Lower lobe of right lung (tissue), 2 donors: ENCODE results near the gene PAMR1. TPM values are rescaled to one million over a fixed set of nuclear protein-coding genes. Genes with fewer than 3 reads are reported as not detected.
A peak's percentile ranks its signal among the peaks of the same experiment; 100 is the strongest.

Source experiments
- ATAC-seq, 2 donors: fragments of 200-7000 bp; cut with Tn5 transposase; one replicate each; pipeline ENCODE4 v1.9.1; 2020 to 2022; ENCODE audit warnings: mild to moderate bottlenecking in 2 of 2, moderate library complexity in 2 of 2
- DNase-seq: peaks from one replicate; pipeline ENCODE4 v3.0.0-alpha.2; 2020
- H3K27ac ChIP-seq: fragments of 200-600 bp; one replicate; pipeline ENCODE4 v1.8.0; 2022
- H3K27me3 ChIP-seq: fragments of 200-600 bp; one replicate; pipeline ENCODE4 v1.8.0; 2022; ENCODE audit warnings: low read depth
- H3K36me3 ChIP-seq: fragments of 200-600 bp; one replicate; pipeline ENCODE4 v1.8.0; 2022; ENCODE audit warnings: mild to moderate bottlenecking
- H3K4me1 ChIP-seq: fragments of 200-600 bp; one replicate; pipeline ENCODE4 v1.8.0; 2022
- H3K4me3 ChIP-seq: fragments of 200-600 bp; one replicate; pipeline ENCODE4 v1.8.0; 2022; ENCODE audit warnings: mild to moderate bottlenecking
- H3K9me3 ChIP-seq: fragments of 200-600 bp; one replicate; pipeline ENCODE4 v1.8.0; 2022
- intact Hi-C: fragments of 100-400 bp; cut with DNase I; formaldehyde crosslinking; loops from one replicate; pipeline ENCODE4 v1.11.0; 2022
- total RNA-seq: library from RNA; stranded (reverse); fragmentation: NEBNext Ultra II Directional; extraction: Animal tissue kit (Norgen Biotek cat#: 25700); gene quantifications from one replicate; pipeline ENCODE4 v1.2.1, GENCODE V29; 2021
- TF ChIP-seq, protein P1 (sequence below): fragments of 200-600 bp; IDR thresholded peaks from one replicate; pipeline ENCODE4 v1.8.0; 2022; ENCODE audit warnings: antibody characterized with exemption, mild to moderate bottlenecking
- donor health status: DM: no; HTN: yes; CAD: no; lungs with severe emphysema.

PAMR1 gene
- total RNA-seq, 1 donor from 2014 or later = 5.6 TPM

DNA sequence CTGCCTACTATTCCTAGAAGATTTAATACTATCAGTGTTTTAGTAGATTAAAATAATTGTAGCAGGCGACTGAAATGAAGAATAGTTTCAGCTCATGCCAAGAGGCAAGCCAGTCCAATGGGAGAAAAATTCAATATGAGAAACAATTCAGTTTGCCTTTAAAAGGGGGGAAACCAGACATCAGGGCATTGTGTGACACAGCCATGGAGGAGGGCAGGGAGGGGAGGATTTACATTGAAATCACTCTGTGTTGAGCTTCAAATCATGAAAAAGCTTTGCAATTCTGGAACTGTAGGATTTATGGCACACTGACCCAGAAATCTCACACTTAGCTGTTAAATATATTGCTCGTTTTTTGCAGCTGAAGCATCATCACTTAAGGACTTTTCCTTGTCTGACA, 110.6 kb downstream of the PAMR1 start:
- H3K36me3 ChIP-seq = no peaks in the 10 kb centered on the region
- intact Hi-C loops = no loop called here
- DNase-seq (no peak), ATAC-seq (no peak)
- H3K4me1 ChIP-seq = peaks cover 11% of the 10 kb centered on the region
- TF ChIP-seq, protein P1, sequence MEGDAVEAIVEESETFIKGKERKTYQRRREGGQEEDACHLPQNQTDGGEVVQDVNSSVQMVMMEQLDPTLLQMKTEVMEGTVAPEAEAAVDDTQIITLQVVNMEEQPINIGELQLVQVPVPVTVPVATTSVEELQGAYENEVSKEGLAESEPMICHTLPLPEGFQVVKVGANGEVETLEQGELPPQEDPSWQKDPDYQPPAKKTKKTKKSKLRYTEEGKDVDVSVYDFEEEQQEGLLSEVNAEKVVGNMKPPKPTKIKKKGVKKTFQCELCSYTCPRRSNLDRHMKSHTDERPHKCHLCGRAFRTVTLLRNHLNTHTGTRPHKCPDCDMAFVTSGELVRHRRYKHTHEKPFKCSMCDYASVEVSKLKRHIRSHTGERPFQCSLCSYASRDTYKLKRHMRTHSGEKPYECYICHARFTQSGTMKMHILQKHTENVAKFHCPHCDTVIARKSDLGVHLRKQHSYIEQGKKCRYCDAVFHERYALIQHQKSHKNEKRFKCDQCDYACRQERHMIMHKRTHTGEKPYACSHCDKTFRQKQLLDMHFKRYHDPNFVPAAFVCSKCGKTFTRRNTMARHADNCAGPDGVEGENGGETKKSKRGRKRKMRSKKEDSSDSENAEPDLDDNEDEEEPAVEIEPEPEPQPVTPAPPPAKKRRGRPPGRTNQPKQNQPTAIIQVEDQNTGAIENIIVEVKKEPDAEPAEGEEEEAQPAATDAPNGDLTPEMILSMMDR = no peak
- H3K9me3 ChIP-seq = no peaks in the 10 kb centered on the region
- H3K27me3 ChIP-seq = peaks cover 39% of the 10 kb centered on the region
- no peak overlapping the region for H3K4me3 ChIP-seq
- H3K27ac ChIP-seq = no peak overlapping the region

DNA sequence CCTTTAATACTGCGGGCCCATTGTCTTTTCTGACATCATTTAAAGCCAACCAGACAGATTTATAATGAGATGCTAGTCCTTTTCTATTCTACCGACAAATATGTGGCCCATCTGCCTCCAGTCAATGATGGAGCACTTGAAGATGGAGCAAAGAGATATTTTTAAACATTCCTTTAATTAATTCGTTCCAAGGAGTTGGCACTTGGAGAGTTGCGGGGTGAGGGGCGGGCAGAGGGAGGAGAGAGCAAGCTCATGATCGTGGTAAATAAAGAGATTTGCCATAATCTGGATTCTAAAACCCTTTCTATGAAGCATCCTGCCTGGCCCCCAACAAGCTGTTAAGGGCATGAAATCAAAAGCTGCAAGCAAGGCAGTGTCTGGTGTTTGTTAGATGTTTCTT, 111.1 kb downstream of the PAMR1 start:
- Histone ChIP-seq H3K36me3 (no peaks in the 10 kb centered on the region), H3K27me3 (peaks cover 35% of the 10 kb centered on the region), H3K4me3 (no peak overlapping the region), H3K27ac (no peak overlapping the region), H3K4me1 (peaks cover 6% of the 10 kb centered on the region), H3K9me3 (no peaks in the 10 kb centered on the region)
- DNase-seq = no peak
- TF ChIP-seq, protein P1 = no peak
- intact Hi-C loops = no loop called here
- ATAC-seq = no peak

GRCh38 chr11:35413598-35413997, 111.8 kb downstream of the PAMR1 start:
- H3K9me3 ChIP-seq = no peaks in the 10 kb centered on the region
- H3K27me3 ChIP-seq = peaks cover 27% of the 10 kb centered on the region
- H3K27ac ChIP-seq = no peak overlapping the region
- TF ChIP-seq, protein P1 = no peak
- no peaks in the 10 kb centered on the region for H3K4me1 ChIP-seq
- ATAC-seq = no peak
- intact Hi-C loops = no loop called here
- H3K36me3 ChIP-seq = no peaks in the 10 kb centered on the region
- DNase-seq = no peak
- no peak overlapping the region for H3K4me3 ChIP-seq

DNA sequence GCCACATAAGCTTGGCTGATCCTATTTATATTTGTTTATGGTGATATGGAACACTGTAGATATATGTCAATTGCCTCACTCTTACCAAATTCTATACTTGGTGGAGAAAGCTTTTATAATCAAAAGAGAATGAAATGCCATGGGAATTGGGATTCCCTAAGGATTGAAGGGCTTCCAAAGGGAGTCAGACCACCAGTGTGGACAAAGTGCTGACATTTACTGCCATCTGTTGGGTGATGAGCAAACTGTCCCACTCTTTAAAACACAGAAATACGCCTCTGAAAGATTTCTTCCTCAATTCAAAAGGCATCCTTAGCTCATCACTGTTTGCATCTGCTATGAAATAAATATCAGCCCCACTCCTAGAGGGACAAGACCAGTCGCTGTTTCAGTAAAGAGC, 113.1 kb downstream of the PAMR1 start:
- Histone ChIP-seq H3K36me3 (no peaks in the 10 kb centered on the region), H3K4me1 (no peaks in the 10 kb centered on the region), H3K27ac (no peak overlapping the region), H3K4me3 (no peak overlapping the region), H3K9me3 (no peaks in the 10 kb centered on the region), H3K27me3 (peaks cover 15% of the 10 kb centered on the region)
- no peak for ATAC-seq
- TF ChIP-seq, protein P1 = peak; percentile 27
- intact Hi-C loops = no loop called here
- no peak for DNase-seq

- H3K27ac ChIP-seq = no peak overlapping the region
- H3K27me3 ChIP-seq = no peaks in the 10 kb centered on the region
- no peaks in the 10 kb centered on the region for H3K36me3 ChIP-seq
- no peak overlapping the region for H3K4me3 ChIP-seq
- TF ChIP-seq, protein P1 = no peak
- no peak for DNase-seq
- ATAC-seq = no peak
- H3K9me3 ChIP-seq = no peaks in the 10 kb centered on the region
- intact Hi-C loops = no loop called here
- no peaks in the 10 kb centered on the region for H3K4me1 ChIP-seq
These were observed 118.4 kb downstream of the PAMR1 start for GRCh38 chr11:35407041-35407440.

- Histone ChIP-seq H3K27me3 (no peaks in the 10 kb centered on the region), H3K36me3 (no peaks in the 10 kb centered on the region), H3K9me3 (no peaks in the 10 kb centered on the region), H3K4me1 (no peaks in the 10 kb centered on the region), H3K27ac (peak overlapping the region; percentile 43), H3K4me3 (no peak overlapping the region)
- intact Hi-C loops = no loop called here
- ATAC-seq (peak; percentile 82 to 87), DNase-seq (peak; percentile 56)
- TF ChIP-seq, protein P1 = peak; percentile 53
These were observed 121.0 kb downstream of the PAMR1 start for GRCh38 chr11:35404388-35404775.
